ENCODE results near the gene TMEM178B. TPM values are rescaled to one million over a fixed set of nuclear protein-coding genes. Genes with fewer than 3 reads are reported as not detected.

The TMEM178B gene
- total RNA-seq, 1 experiment from 2014 or later = 1.1 TPM

DNA sequence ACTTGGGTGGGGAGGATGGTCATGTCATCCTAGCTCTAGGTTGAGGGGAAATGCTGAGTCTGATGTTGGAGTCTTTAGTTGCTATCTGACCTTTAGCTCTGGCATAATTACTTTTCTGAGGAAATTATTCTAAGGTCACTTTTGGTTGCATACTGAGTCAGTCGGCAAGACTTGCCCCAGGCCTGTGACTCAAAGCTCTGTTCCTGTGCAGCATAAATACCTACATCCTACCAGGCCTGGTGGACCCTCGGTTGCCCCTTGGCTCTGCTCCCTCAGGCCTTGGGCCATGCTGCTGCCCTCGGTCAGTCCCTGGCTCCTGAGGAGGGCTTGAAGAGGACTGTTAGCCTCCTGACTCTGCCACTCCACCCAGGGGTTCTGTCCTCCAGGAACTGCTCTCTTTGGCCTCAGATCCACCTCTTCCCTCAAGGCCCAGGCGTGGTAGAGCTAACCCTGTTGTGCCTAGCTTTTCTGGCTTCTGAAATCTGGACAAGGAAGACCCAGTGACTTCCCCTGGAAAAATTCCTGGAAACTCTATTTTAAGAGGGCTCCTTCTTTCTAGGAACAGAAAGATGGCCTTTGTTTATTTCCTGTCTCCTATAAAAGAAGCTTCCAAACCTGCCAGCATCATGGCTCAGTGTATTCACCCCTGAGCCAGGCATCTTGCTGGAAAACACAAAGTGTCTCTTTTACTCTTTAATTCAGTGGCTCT, 71.2 kb downstream of the TMEM178B start:
- Histone ChIP-seq H3K27me3 (ENCODE audit: control insufficient read depth, insufficient read depth, low read length) (no peaks in the 10 kb centered on the region), H3K4me3 (ENCODE audit: insufficient read depth, low read depth, low read length) (no peak overlapping the region), H3K36me3 (replicated peaks; ENCODE audit: control insufficient read depth, insufficient read depth, low read length) (no peaks in the 10 kb centered on the region)
- DNase-seq = no peak

DNA sequence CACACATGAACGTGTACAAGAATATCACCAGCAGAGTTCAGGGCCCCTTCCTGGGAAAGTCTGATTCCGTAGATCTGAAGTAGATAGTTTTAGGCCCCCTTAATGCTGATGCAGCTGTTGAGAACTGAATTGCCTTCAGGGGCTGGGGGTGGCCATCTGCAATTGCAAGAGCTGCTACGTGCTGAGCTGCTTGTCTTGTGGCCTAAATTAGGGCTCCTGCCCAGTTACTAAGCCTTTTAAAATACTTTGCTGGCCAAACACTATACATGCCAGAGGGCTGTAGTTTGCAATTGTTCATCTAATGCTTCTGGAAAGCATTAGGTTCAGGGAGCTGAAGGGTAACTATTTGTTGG, 71.7 kb downstream of the TMEM178B start:
- DNase-seq = no peak
- H3K36me3 ChIP-seq (replicated peaks; ENCODE audit: control insufficient read depth, insufficient read depth, low read length) = no peaks in the 10 kb centered on the region
- no peaks in the 10 kb centered on the region for H3K27me3 ChIP-seq (ENCODE audit: control insufficient read depth, insufficient read depth, low read length)
- H3K4me3 ChIP-seq (ENCODE audit: insufficient read depth, low read depth, low read length) = no peak overlapping the region

DNA sequence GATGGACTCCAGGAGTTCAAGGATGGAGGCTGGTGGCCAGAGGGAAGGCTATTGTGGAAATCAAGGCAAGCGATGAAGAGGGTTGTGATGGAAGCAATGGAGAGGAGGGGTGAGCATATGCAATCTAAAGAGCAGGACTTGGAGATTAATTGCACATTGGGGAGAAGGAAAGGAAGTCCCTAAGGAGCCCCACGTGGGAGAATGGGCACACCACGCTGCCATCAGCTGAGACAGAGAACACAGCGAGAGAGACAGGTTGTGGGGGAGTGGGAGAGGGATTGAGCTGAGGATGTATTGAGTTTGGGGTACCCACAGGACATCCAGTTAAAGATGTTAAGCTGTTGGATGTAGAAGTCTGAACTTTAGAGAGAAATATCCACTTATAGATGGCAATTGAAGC, 73.6 kb downstream of the TMEM178B start:
- no peaks in the 10 kb centered on the region for H3K36me3 ChIP-seq (replicated peaks; ENCODE audit: control insufficient read depth, insufficient read depth, low read length)
- no peaks in the 10 kb centered on the region for H3K27me3 ChIP-seq (ENCODE audit: control insufficient read depth, insufficient read depth, low read length)
- no peak overlapping the region for H3K4me3 ChIP-seq (ENCODE audit: insufficient read depth, low read depth, low read length)
- DNase-seq = no peak

DNA sequence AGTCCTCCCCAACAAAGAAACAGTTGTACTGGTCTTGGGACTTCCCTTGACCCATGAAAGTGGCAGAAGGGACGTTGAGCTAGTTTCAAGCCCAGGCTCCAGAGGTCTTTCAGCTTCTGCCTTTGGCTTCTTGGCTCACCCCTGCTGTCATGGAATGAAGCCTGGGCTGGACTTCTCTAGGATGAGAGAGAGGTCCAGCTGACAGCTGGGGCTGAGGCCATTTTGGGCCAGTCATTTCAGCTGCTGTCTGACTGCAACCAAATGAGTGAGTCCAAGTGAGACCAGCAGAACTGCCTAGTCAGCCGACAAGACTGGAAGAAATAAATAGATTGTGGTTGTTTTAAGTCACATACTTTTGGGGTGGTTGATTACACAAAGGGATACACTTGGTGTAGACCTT, 76.6 kb downstream of the TMEM178B start:
- DNase-seq = no peak
- Histone ChIP-seq H3K36me3 (replicated peaks; ENCODE audit: control insufficient read depth, insufficient read depth, low read length) (no peaks in the 10 kb centered on the region), H3K4me3 (ENCODE audit: insufficient read depth, low read depth, low read length) (no peak overlapping the region), H3K27me3 (ENCODE audit: control insufficient read depth, insufficient read depth, low read length) (no peaks in the 10 kb centered on the region)

DNA sequence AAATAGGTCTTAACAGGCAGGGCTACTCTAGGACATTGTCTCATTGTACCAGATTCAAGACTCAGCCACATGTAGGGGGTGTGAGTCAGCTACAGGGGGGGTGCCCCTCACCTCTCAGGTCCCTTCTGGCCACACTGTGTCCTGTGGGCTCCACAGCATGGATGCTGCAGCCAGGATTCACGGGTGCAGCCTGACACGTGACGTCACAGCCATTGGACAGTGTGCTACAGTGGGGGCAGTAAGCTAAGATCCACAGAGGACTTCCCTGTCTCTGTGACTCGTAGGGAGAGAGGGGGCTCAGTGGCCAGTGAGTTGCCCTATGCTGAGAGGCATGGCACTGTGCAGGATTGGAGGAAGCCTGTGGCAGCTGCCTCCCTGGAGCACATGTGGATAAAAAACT, 77.9 kb downstream of the TMEM178B start:
- H3K4me3 ChIP-seq (ENCODE audit: insufficient read depth, low read depth, low read length) = no peak overlapping the region
- no peak for DNase-seq
- H3K27me3 ChIP-seq (ENCODE audit: control insufficient read depth, insufficient read depth, low read length) = no peaks in the 10 kb centered on the region
- no peaks in the 10 kb centered on the region for H3K36me3 ChIP-seq (replicated peaks; ENCODE audit: control insufficient read depth, insufficient read depth, low read length)

DNA sequence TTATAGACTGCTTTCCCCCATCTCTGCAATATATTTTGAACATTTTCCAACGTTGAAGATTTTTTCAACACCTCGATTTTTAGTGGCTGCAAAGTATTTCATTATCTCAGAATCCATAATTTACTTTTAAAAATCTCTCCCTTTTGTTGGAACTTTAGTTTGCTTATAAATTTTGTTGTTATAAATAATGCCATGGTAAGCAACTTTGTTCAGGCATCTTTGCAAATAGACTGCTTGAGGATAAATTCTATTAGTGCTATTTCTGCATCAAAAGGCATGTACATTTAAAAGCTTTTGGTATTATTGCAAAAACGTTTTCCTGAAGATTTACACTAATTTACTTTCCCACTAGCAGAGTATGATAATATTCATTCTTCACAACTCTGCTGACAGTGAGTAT, 79.4 kb downstream of the TMEM178B start:
- no peaks in the 10 kb centered on the region for H3K36me3 ChIP-seq (replicated peaks; ENCODE audit: control insufficient read depth, insufficient read depth, low read length)
- no peaks in the 10 kb centered on the region for H3K27me3 ChIP-seq (ENCODE audit: control insufficient read depth, insufficient read depth, low read length)
- no peak overlapping the region for H3K4me3 ChIP-seq (ENCODE audit: insufficient read depth, low read depth, low read length)
- no peak for DNase-seq

DNA sequence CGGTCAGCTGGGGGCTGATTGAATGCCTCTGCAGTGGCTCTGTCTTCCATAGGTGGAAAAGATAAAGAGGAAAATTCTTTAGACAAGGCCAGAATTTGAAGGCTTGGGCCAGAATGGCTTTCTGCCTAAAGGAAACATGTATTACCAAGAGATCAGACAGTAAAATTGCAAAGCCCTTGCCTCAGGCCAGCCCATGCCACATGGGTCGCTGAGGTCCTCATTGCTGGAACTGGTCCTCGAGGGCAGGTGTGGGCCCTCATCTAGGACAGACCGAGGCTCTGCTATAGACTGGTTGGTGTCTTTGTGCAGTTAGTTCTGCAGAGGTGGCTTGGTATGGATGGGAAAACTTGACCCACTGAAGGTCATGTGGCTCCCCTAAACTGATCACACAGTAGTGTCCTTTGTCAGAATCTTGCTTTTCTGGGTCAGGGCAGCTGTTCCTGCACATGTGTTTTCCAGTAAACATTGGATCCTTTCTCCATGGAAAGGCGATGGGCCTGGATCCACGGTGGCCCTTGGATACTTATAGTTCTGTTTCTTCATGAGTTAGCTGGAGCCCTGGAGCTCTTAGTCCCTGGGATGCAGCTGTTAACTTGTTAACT, 80.4 kb downstream of the TMEM178B start:
- Histone ChIP-seq H3K27me3 (ENCODE audit: control insufficient read depth, insufficient read depth, low read length) (no peaks in the 10 kb centered on the region), H3K4me3 (ENCODE audit: insufficient read depth, low read depth, low read length) (no peak overlapping the region), H3K36me3 (replicated peaks; ENCODE audit: control insufficient read depth, insufficient read depth, low read length) (no peaks in the 10 kb centered on the region)
- DNase-seq = no peak

DNA sequence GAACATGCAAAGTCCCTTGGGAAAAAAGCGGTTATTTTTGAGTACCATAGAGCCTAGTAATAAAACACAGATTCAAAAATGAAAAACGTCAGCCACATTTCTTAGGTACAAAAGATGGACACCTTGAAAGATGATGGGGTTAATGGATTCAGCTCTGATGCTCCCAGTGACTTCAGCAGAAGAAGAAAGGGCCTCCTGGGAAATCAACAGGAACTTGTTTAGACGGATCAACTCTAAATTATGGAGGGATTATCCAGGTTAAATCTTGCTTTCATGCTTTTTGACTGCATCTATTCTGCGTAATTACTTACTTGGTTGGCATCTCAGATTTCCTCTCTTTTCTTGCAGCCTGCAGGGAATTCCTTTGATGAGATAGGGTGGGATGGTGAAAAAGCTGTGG, 82.5 kb downstream of the TMEM178B start:
- Histone ChIP-seq H3K36me3 (replicated peaks; ENCODE audit: control insufficient read depth, insufficient read depth, low read length) (no peaks in the 10 kb centered on the region), H3K4me3 (ENCODE audit: insufficient read depth, low read depth, low read length) (no peak overlapping the region), H3K27me3 (ENCODE audit: control insufficient read depth, insufficient read depth, low read length) (no peaks in the 10 kb centered on the region)
- DNase-seq = no peak

DNA sequence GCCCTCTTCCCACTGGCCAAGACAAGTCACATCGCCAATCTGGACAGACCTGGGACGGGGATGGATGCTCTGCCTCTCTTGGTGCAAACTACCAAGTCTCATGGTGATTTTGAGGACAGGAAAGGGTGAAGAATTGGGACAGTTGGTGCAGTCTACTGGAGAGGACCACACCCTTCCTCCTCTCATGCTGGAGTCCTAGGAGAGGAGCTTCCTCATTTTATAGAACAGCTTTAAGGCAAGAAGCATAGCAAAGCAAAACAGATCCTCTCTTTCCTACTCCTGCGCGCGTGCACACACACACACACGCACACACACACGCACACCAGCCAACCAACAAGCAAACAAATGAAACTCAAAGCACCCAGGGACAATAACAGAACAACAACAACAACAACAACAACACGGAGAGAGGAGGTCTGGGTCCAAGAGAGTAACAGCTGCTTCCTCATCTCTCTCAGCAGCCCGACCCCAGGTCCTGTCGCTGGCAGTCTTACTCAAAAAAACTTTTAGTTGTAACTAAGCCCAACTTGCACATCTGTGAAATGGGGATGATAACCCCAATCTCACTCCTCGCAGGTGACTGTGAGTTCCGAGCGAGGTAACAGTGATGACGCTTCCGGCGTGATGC, 83.4 kb downstream of the TMEM178B start:
- H3K4me3 ChIP-seq (ENCODE audit: insufficient read depth, low read depth, low read length) = no peak overlapping the region

DNA sequence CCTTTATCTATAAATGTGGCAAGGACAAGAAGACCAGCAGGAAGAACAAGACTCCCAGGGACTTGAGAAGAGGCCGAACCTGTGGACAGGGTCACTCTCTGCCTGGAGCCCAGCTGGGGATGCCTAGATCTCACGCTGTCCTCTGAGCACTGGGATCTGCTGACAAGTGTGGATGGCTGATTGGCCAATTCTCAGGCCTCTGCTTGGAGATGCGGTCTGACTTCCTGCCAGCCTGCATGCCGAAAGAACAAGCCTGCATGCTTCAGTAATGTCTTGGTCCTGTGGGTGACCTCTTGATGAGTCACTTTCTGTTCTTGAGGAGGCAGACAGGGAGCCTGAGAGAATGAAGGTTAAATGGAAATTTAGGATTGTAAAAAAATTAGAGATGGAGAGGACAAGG, 84.7 kb downstream of the TMEM178B start:
- no peak for DNase-seq
- H3K27me3 ChIP-seq (ENCODE audit: control insufficient read depth, insufficient read depth, low read length) = no peaks in the 10 kb centered on the region
- H3K4me3 ChIP-seq (ENCODE audit: insufficient read depth, low read depth, low read length) = no peak overlapping the region
- H3K36me3 ChIP-seq (replicated peaks; ENCODE audit: control insufficient read depth, insufficient read depth, low read length) = no peaks in the 10 kb centered on the region

More for the DNA sequence above, 83.4 kb downstream of the TMEM178B start:
- H3K36me3 ChIP-seq (replicated peaks; ENCODE audit: control insufficient read depth, insufficient read depth, low read length) = no peaks in the 10 kb centered on the region
- DNase-seq = no peak
- no peaks in the 10 kb centered on the region for H3K27me3 ChIP-seq (ENCODE audit: control insufficient read depth, insufficient read depth, low read length)

DNA sequence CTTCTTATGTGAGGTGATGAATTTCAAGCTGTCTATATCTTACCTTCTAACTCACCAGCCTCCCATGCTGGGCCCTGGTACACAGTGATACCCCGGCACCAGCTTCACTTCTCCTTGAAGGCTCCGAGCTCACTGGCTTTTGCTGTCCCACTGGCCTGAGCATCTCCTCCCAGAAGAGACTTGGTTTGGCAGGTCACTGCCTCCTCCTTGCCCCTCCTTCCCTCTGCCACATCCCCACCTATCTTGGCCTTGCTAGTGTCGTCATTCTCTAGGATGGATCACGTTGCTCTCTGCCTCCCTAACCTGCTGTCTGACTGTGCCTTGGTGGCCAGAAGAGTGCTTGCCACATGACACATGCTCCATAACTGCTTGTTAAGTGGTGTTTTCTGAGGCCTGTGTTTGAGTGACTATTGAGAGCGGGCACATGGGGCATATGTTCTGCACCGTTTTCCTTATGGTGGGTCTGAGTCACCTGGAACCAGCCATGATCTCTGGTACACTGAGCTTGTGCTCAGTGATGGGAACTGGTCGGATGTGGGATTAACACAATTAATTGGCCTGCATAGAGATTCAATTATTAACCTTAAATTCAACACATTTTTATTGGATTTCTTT, 86.5 kb downstream of the TMEM178B start:
- Histone ChIP-seq H3K4me3 (ENCODE audit: insufficient read depth, low read depth, low read length) (no peak overlapping the region), H3K27me3 (ENCODE audit: control insufficient read depth, insufficient read depth, low read length) (no peaks in the 10 kb centered on the region), H3K36me3 (replicated peaks; ENCODE audit: control insufficient read depth, insufficient read depth, low read length) (no peaks in the 10 kb centered on the region)
- DNase-seq = no peak

DNA sequence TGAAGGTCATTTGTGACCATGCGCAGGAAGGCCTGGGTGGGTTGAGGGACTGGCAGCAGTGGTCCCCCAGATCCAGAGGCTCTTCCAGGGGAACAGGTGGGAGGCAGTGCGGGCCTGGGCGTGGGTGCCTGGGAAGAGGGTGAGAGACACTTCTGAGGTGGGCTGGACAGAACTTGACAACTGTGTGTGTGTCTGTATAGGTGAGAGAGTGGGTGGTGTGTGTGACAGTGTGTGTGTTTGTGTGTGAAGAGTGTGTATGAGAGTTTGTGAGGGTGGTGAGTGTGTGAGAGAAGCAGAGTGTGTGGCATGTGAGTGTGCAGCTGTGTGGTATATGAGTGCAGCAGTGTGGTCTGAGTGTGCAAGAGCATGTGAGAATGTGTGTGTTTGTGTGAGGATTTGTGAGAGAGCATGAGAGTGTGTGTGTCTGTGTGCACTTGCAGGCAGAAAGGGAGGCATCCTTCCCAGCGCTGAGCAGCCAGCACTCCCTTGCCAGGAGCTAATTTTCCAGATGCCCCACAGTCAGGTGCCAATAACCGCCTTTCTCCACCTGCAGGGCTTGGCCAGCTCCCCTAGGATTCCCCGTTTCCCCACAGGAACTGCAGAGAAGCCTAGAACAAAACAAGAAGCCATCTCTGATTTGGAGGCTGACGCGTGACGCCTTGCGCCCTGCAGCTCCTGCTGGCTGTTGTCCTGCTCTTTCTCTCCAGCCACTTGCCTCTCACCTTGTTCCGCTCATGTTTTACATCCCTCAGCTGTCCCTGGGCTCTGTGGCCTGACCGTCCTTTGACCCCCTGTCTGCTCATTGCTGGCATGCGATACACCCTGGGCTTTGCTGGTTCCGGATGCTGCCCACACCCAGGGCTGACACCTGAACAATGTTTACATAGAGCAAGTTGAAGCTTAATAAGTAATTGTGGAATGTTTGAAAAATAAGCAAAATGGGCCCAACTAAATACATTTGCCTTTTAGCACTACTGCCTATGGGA, 88.0 kb downstream of the TMEM178B start:
- H3K27me3 ChIP-seq (ENCODE audit: control insufficient read depth, insufficient read depth, low read length) = no peaks in the 10 kb centered on the region
- no peaks in the 10 kb centered on the region for H3K36me3 ChIP-seq (replicated peaks; ENCODE audit: control insufficient read depth, insufficient read depth, low read length)
- no peak overlapping the region for H3K4me3 ChIP-seq (ENCODE audit: insufficient read depth, low read depth, low read length)
- no peak for DNase-seq

DNA sequence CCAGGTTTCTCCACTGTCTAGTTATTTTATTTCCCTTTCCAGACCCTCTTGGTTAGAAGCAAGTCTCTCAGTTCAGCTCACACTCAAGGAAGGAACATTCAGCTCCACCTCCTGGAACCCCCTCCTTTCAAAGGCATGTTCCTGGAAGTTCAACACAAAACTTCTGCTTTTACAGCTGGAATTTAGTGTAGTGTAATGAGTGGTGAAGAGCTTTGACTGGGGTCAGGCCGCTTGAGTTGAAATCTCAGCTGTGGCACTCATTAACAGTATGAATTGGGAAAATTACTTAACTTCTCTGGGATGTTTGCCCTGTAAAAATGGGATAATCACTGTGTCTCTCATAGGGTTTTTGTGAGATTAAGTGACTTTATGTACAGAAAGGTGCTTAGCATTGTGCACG, 91.7 kb downstream of the TMEM178B start:
- H3K36me3 ChIP-seq (replicated peaks; ENCODE audit: control insufficient read depth, insufficient read depth, low read length) = no peaks in the 10 kb centered on the region
- no peak overlapping the region for H3K4me3 ChIP-seq (ENCODE audit: insufficient read depth, low read depth, low read length)
- DNase-seq = no peak
- no peaks in the 10 kb centered on the region for H3K27me3 ChIP-seq (ENCODE audit: control insufficient read depth, insufficient read depth, low read length)

DNA sequence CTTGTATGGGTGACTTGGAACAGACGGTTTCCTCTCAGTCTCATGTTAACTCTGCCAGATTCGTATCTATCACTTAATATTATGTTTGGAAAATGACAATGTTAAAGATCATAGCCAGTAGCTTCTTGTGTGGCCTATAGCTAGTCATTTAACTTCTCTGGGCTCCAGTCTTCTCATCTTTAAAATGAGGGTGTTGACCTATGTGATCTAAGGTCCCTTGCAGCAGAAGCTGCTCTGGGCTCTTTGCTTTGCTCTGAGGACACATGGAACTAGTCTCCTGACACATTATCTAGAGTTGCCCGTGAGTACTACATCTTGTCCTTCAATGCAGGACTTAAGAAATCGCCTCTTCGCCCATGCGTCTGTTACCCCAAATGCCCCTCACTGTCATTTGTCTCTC, 93.1 kb downstream of the TMEM178B start:
- no peak overlapping the region for H3K4me3 ChIP-seq (ENCODE audit: insufficient read depth, low read depth, low read length)
- no peak for DNase-seq
- H3K36me3 ChIP-seq (replicated peaks; ENCODE audit: control insufficient read depth, insufficient read depth, low read length) = no peaks in the 10 kb centered on the region
- H3K27me3 ChIP-seq (ENCODE audit: control insufficient read depth, insufficient read depth, low read length) = no peaks in the 10 kb centered on the region

Measured in H7 (cell line).